Suppressor macrophage treated with lipopolysaccharide for 1 hour (primary cell): ENCODE data around the gene RPRML.
"Not testable (repeated sequence)": the region's sequence is repeated elsewhere in the genome, so short reads cannot be mapped to it uniquely, and the experiment has no call there.

Experiments
- DNase-seq, 3 donors: peaks; one replicate each; pipeline ENCODE4 v3.0.0-alpha.2; 2020 to 2022

Gene RPRML

DNA sequence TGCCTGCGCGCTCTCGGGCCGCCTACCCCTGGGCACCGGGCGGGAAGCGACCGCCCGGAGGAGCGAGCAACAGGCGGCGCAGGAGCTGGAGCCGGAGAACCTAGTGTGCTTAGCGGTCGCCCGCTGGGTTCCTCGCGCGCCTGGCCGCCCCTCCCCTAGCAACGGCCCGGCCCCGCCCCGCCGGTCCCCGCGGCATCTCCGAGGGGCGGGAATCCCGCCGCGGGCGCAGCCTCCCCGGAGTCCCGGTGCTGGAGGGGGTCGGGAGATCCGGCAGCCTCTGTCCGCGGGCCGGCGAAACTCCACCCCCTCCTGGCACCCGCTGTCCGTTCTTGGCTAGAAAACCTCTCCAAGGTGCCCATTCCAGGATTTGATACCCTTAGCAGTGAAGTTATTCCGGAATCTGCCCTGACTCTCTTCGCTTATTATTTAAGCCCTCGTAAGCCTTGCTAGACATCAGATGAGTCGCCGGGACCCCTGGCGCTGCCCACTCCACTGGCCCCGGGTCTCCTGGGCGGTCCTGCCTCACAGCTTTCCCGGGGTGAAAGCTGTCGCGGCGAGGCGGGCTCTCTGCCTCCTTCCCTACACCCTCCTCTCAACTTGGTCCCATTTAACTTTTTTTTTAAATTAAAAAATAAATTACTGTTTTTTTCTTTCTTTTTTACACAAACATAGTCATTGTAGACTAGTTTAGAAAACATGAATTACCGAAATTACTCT is at the start of gene RPRML:
Gene RPRML, minus strand, starts transcription at position 107 of the 717 bp plus-strand sequence. CDS start 246 bp downstream, outside the sequence.
- DNase-seq, result peak; percentile 21 to 47 (median 22)

DNA sequence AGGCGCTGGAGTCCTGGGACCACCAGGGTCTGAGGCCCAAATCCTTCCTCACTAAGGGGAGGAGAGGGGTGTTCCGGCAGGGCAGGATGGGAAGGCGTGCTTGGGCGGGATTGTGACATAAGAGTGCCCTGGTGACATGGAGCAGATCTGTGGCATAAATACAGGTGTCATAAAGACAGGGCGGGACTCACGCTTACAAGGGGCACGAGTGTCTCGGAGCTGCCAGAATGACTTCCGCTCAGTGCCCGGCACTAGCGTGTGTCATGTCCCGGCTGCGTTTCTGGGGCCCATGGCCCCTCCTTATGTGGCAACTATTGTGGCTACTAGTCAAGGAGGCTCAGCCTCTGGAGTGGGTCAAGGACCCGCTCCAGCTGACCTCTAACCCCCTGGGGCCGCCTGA is 37.9 kb upstream of the RPRML start:
- DNase-seq, result not testable (repeated sequence)

DNA sequence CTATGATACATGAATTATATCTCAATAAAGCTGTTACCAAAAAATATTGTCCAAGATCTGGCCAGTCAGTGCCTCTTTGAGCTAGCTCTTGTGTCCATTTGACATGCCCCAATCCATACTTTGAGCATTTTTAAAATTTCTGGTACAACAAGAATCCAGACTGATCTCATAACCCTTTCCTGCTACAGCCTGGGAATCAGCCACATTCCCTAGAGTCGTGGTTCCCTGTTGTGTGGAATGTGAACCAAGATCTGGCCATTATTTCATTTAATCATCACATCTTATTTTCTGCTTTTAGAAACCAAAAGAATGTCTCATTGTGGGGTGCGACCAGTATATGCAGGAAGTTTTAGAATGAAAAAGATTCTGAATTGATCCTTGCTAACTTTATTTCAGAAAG is 34.3 kb upstream of the RPRML start:
- no peak for DNase-seq

DNA sequence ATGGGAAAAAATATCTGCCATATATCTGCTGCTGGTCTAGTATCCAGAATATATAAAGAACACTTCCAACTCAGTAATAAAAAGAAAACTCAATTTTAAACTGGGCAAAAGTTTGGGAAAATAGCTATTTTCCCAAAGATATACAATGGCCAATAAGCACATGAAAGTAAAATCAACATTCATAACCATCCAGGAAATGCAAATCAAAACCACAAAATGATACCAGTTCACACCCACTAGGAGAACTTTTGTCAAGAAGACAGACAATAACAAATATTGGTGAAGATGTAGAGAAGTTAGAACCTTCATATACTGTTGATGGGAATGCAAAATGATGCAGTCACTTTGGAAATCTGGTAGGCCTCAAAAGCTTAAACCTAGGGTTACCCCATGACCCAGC is 33.4 kb upstream of the RPRML start:
- DNase-seq, result no peak

DNA sequence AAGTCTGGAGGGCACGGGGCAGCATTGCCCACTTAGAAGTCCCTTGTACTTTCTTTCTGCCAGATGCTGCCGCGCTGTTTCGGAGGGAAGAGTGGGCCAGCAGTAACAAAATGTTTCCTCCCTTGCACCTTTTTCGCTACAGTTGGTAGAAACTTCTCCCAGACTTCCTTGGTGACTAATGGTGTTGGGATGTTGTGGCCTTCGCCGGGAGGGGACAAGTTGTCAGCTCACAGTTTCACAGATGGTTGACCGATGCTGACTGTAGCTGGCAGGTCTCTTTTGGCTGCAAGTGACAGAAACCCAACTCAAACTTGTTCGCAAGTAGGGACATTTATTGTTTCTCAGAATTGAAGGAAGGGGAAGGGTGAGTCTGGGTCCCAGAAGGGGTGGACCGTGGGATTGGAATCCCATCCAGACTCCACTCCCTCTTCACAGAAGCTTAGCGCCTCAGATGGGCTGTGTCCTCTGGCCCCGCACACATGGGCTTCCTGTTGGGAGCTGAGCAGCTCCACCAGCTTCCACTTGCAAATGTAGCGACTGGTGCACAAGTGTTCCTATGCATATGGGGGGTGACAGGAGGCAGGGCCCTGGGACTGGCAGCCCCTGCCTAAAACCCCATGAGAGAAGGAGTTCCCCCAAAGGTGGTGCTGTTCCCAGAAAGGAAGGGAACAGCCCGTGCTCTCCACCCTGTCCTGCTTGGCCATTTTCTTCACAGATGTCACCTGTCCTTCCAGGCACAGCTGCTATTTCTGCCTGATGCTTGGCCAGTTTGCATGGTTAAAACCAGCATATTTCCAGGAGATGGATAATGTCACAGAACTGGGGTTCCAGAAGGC is 30.9 kb upstream of the RPRML start:
- DNase-seq, result no peak

DNA sequence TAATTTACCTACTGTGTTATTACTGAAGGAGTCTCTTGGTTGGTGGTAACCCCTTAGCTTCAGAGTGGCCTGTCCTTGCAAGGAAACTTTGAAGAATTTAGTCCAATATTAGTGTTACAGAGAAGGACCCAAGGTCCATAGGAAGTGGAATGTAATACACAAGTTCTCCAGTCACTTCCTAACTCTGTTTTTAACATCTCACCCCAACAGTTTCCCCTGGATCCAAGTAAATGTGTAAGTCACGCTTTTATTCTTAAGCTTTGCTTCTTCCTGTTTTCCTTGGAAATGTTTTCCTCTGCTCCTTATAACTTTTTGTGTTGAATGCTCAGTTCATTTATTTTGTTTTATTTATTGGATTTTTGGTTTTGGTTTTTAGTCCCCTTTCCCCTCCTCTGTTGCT is 25.9 kb upstream of the RPRML start:
- DNase-seq, result no peak

DNA sequence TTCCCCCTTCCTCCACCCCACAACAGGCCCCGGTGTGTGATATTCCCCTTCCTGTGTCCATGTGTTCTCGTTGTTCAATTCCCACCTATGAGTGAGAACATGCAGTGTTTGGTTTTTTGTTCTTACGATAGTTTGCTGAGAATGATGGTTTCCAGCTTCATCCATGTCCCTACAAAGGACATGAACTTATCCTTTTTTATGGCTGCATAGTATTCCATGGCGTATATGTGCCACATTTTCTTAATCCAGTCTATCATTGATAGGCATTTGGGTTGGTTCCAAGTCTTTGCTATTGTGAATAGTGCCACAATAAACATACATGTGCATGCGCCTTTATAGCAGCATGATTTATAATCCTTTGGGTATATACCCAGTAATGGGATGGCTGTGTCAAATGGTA is 24.8 kb upstream of the RPRML start:
- not testable (repeated sequence) for DNase-seq

DNA sequence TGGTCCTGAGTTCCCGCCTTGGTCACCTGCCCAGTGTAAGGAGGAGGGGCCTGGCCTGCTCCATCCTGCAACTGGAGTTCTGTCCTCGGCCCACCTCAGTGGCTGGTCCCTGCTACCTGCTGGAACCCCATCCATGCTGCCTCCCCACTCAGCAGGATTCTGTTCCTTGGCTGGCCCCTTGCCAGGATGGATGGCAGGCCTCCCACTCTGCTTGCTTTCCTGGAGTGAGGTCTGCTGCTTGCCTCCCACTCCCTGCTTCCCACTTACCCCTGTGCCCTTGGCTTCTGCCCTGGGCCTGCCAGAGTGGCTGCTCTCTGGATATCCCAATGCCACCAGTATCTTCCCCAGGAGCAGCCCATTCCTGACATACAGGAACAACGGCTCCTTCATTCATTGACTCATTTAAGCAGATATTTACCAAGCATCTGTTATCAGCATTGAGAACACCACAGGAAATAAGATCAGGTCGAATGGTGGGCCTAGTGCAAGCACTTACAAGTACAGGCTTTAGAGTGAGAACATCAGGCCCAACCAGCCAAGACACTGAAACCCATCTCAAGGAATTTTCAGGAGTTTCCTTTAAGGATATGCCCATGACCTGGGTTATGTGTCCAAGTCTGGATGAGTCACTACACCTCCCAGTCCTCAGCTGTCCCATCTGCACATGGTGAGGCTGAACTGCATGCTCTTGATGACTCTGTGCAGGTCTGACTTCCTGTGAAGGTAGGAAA is 17.0 kb upstream of the RPRML start:
- DNase-seq, result no peak

DNA sequence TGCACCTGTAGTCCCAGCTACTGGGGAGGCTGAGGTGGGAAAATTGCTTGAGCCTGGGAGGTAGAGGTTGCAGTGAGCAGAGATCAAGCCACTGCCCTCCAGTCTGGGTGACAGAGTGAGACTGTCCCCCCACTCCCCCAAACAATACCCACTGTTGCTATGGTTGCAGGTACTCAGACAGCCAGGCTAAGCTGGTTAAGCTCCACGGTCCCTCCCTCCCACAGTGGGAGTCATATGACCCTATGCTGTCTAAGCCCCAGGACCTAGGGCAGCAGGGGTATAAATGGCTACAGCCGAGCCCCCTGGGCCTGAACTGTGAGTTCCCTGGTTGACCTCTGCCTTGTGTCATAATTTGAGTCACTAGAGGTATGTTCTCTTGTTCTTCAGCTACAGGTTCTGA is 15.9 kb upstream of the RPRML start:
- DNase-seq, result no peak

DNA sequence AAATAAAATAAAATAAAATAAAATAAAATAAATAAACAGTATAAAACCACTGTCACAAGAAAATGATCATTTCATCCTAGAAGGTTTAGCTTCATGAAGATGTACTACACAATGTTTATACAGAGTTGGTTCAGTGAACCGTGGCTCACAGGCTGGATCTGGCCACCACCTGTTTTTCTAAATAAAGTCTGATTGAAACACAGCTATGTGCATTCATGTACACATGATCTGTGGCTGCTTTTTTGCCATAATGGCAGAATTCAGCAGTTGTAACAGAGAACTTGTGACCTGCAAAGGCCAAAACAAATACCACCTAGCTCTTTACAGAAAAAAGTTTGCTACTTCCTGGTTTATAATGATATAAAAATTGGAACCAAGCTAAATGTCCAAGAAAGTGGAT is 12.6 kb upstream of the RPRML start:
- no peak for DNase-seq

DNA sequence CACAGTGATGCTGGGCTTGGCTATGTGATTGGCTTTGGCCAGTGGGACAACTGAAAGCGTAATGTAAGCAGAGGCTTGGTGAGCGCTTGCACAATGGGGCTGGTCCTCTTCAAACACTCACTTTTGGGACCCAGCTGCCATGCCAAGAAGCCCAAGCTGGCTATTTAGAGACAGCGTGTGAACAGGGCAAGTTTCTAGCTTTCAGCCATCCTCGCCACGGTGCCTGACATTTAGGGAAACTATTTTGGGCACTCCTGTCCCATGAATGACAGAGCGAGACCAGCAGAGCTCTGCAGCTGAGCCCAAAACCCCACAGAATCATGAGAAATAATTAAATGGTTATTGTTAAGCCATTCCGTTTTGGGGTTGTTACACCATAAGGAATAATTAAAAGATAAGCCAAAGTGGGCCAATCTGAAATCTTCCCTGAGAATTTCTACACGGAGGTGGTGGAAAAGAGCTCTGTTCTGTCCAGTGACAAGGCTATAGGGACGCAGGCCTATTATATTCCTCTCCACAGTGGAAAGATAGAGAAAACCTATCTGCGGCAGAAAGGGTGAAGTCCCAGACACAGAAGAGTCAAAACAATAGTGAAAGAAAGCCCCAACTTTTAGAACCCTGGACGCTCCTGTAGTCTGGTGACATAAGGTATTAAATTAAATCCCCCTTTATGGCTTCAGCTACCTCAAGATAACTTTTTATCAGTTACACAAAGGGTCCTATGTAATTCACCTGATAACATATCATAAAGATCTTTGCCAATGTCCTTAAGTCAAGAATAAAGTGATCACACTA is 10.8 kb upstream of the RPRML start:
- no peak for DNase-seq

DNA sequence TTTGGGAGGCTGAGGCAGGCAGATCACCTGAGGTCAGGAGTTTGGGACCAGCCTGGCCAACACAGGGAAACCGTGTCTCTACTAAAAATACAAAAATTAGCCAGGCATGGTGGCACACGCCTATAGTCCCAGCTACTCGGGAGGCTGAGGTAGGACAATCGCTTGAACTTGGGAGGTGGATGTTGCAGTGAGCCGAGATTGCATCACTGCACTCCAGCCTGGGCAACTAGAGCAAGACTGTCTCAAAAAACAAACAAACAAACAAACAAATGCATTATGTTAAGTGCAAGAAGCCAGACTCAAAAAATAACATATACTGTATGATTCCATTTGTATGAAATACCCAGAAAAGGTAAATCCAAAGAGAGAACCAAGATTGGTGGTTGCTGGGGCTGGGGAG is 8.9 kb upstream of the RPRML start:
- DNase-seq, result not testable (repeated sequence)

DNA sequence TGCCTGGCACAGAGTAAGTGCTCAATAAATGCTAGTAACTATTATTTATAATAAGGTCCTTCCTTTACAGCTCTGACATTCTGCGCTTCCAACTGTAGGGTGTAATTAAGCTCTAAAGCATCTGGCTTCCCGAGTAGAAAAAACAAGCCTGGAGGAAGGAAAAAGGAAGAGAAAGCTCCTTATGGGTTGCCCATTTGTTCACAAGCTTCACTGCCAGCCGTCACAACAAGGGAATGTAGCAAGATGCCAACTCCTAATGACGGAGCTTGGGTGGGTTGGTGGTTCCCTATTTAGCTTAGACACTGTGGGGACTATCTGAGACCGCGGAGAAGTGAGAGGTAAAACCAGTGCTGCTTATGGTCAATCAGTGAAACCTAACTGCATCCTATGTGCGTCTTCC is 7.3 kb upstream of the RPRML start:
- DNase-seq, result no peak

DNA sequence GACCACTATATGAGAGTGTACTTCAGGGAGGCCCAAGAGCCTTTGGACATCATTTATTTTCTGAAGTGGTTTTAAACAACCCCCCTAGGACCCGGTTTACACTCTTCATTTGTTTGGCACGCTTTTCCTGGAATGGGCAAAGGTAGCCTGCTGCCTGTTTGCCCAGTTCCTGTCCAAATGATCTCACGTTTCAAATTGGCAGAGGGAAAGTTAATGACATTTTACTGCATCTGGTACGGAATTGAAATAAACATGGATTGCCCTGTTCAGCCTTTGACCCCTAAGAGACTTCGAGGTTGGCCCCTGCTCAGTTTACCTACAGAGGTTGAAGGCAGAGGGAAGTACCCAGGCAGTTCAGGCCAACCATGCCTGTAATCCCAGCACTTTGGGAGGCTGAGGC is 5.8 kb upstream of the RPRML start:
- DNase-seq, result no peak

DNA sequence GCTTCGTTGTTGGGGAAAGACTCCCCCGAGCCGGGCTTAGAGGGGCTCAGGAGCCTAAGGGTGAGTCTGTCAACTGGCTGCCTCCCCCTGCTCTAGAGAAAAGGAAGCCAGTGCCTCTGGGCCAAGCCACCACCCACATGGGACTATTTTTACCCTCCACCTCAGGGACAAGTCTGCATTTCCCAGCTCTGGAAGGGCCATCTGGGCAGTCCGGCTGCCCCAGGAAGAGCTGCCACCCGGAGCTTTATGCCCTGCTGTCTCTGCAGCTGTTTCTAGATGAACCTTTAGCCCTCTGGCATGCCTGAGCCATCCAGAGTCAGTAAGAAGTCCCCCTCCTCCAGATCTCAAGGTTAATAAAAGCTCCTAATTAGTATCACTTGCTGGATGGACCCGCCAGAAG is 5.3 kb upstream of the RPRML start:
- no peak for DNase-seq

DNA sequence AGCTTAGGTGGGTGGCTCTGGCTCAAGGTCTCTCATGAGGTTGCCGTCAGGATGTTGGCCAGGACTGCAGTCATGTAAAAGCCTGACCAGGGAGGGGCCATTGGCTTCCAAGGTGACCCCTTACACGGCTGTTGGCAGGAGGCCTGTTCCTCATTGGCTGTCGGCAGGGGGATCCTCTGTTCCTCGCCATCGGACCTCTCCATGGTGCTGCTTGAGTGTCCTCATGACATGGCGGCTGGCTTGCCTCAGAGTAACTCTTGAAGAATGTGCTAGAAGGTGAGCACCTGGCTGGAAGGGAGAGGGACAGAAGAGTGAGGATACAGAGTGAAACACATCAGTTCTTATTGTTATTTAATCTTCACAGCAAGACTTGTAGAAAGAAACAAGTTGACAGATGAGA is 4.7 kb upstream of the RPRML start:
- no peak for DNase-seq

DNA sequence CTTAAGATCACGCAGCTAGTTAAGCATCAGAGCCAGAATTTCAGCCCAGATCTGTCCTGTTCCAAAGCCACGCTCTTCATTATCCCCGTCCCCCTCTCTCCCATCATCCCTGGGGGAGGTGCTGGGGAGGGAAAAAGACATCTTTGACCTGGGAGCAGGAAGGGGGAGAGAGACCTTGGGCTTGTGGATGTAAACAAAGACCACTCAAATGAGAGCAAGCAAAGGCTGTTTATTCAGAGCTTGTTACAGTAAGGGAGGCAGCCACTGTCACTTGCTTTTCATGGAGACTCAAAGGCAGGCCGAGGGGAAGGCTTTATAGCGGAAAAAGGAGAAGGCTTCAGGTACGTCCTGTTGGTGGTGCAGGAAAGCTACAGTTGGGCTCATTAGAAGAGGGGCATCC is 3.5 kb upstream of the RPRML start:
- no peak for DNase-seq

DNA sequence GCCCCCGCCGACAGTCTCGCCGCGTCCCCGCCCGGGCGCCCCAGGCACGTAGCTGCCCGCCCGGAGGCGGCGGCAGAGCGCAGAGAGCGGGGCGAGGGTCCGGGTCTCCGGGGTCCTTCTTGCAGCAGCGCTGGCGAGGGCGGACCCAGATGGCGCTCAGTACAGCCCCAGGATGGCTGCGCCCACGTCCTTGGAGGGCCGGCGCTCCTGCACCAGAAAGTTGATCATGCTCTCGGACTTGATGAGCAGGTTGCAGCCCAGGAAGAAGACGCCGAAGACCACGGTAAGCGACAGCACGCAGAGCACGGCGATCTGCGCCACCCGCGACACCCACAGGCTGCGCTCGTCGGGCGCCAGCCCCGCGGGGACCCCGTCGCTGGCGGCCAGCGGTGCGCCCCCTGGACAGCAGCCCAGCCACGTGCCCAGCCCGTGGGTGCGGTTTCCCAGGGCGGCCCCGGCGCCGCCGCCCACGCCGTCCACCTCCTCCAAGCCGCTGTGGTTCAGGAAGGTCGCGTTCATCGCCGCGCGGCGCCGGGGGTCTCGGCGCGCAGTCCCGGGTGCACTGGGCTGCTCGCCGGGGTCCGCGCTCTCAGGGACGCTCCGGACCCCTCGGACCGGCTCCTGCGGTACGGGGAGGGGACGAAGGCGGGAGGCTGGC is 435 bp downstream of the RPRML start:
- peak in 2 of 3 donors; percentile 4 to 15 for DNase-seq

DNA sequence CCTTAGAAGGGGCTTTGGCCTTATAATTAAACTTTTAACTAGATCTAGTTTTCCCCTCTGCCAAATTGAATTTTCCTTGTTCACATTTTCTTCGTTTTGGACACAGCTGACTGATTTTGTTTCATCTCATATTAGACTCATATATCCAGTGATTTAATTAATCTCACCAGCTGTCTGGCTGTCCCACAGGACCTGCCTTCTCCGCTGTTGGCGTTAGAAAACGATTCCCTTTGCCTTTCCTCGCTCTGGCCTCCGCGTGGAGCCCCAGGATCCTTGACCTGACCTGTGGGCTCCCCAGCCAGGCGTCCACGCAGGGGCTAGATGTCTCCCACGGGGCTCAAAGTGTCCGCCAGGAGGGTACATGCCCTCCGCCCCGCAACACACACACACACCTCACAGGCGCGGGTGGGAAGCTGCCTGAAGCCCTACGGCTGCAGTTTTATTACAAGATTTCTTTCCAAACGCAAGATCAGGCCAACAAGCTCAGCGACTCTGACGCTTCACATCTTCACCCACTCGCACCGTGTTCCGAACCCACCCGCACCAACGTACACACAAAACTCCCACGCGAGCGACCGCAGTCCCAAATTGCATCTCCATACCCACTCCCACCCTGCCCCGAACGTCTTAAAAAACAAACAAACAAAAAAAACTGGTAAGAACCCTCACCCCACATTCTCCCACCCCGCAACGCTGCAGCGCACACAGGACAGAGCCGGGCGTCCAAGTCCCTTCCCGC is 1.1 kb downstream of the RPRML start:
- DNase-seq, result no peak

DNA sequence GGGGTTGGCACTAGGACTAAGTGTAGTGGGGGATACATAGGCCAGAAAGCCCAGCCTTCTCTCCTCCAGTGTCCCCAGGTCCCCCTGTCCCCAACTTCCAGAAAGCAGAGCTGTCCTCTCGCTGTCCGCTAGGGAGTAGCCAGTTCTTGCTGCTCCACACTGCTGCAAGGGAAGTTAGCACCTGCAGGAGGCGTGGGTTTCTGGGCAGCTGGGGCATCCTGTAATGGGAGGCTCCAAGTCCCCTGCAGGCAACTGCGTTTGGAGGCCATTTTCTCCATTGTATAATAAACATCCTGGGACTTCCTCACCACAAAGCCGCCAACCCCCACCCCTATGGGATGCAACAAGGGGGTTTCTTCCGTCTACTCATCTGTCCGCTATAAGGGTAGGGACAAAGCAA is 1.7 kb downstream of the RPRML start:
- no peak for DNase-seq

DNA sequence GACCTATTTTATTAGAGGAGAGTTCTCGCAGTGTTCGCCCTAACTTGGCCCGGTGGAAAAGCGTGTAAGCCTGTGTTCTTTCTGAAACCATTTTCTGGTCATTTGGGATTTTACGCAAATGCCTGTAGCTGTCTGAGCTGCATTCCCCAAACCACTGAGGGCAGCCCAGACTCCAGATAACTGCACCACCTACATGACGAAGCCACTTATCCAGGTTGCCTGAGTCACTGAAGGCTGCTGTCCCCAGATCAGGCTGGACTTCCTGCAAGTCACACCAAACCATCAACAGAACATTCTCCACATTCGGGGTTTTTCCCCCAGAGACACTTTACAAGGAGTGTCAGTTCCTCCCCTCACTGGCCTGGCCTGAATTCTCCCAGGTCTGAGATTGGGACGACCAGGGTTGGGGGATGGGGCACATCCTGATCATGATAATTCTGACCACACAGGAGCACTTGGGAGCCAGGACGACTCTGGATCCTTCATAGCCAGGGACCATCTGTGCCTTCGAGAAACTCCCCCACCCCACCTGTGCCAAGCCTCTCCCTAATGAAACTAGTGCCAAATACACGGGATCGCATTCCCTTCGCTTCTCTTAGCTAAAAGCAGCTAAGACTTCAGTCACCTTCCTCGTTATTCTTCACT is 2.3 kb downstream of the RPRML start:
- no peak for DNase-seq
